ENCODE measurements around the gene GCKR.

DNA sequence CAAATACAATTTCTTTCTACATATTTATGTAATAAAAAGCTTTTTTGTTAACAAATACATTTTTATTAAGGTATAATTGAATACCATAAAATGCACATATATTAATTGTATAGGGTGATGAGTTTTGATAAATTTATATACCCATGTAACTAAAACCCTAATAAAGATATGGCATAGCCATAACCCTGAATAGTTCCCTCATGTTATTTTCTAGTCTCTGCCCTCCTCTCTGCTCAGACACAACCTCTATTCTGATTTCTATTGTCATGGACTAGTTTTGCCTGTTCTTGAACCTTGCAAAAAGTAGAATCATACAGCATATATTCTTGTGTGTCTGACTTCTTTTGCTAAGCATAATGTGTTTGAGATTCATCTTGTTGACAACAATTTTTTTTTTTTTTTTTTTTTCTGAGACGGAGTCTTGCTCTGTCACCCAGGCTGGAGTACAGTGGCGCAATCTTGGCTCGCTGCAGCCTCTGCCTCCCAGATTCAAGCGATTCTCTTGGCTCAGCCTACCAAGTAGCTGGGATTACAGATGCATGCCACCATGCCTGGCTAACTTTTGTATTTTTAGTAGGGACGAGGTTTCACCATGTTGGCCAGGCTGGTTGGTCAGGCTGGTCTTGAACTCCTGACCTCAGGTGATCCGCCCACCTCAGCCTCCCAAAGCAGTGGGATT, 47.6 kb downstream of the GCKR start:
- TF ChIP-seq, protein P1, sequence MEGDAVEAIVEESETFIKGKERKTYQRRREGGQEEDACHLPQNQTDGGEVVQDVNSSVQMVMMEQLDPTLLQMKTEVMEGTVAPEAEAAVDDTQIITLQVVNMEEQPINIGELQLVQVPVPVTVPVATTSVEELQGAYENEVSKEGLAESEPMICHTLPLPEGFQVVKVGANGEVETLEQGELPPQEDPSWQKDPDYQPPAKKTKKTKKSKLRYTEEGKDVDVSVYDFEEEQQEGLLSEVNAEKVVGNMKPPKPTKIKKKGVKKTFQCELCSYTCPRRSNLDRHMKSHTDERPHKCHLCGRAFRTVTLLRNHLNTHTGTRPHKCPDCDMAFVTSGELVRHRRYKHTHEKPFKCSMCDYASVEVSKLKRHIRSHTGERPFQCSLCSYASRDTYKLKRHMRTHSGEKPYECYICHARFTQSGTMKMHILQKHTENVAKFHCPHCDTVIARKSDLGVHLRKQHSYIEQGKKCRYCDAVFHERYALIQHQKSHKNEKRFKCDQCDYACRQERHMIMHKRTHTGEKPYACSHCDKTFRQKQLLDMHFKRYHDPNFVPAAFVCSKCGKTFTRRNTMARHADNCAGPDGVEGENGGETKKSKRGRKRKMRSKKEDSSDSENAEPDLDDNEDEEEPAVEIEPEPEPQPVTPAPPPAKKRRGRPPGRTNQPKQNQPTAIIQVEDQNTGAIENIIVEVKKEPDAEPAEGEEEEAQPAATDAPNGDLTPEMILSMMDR (IDR thresholded peaks at IDR 0.05; ENCODE audit: poor library complexity): no peak
- no peak for TF ChIP-seq EZH2 (IDR thresholded peaks at IDR 0.05; ENCODE audit: borderline replicate concordance)
